IMR-90 (cell line): ENCODE results near the gene GRM6. TPM values are rescaled to one million over a fixed set of nuclear protein-coding genes. Genes with fewer than 3 reads are reported as not detected.

Experiments used
- ATAC-seq: fragments of 200-7000 bp; cut with Tn5 transposase; 2 replicates; pipeline ENCODE4 v1.9.1; 2020; ENCODE audit warnings: low read depth, mild to moderate bottlenecking, moderate library complexity
- BruUV-seq: library from RNA; stranded (reverse); fragments of 400-500 nt; replicated peaks from 2 replicates; lab custom pipeline; 2021; lab: Mats Ljungman, UMichigan
- CTCF ChIA-PET: fragments of 300-600 bp; formaldehyde crosslinking; extraction: SDS; loops from one replicate; lab custom pipeline; 2021; ENCODE audit warnings: antibody characterized with exemption; lab: Yijun Ruan, JAX
- POLR2A ChIA-PET: fragments of 300-600 bp; sonication (Branson Sonifier 250); formaldehyde crosslinking; loops from one replicate; lab custom pipeline; 2022; ENCODE audit warnings: antibody characterized with exemption; ENCODE audit not compliant: unreplicated experiment; lab: Charles Lee
- DNase-seq: peaks from one replicate; pipeline ENCODE4 v3.0.0; 2013
- H2AFZ ChIP-seq: replicated peaks from 2 replicates; pipeline ENCODE3; 2013; ENCODE audit warnings: low read length, mild to moderate bottlenecking; ENCODE audit not compliant: poor library complexity
- H2AK5ac ChIP-seq: 2 replicates; pipeline ENCODE4 v1.6.1; 2013; ENCODE audit warnings: low read depth, low read length, inconsistent platforms
- H2AK9ac ChIP-seq: replicated peaks from 2 replicates; pipeline ENCODE3; 2013; ENCODE audit warnings: mild to moderate bottlenecking, low read depth, low read length, moderate library complexity; ENCODE audit not compliant: poor library complexity
- H2BK120ac ChIP-seq: 2 replicates; pipeline ENCODE4 v1.6.1; 2013; ENCODE audit warnings: low read depth, low read length, inconsistent platforms
- H2BK15ac ChIP-seq: 3 replicates; pipeline ENCODE4 v1.6.1; 2013; ENCODE audit warnings: low read depth, low read length, inconsistent platforms
- H2BK20ac ChIP-seq: 2 replicates; pipeline ENCODE4 v1.6.1; 2013; ENCODE audit warnings: low read depth, mild to moderate bottlenecking, inconsistent platforms, low read length, moderate library complexity
- H2BK5ac ChIP-seq: 2 replicates; pipeline ENCODE4 v1.6.1; 2013; ENCODE audit warnings: mild to moderate bottlenecking, low read depth, low read length, inconsistent platforms; ENCODE audit not compliant: poor library complexity, severe bottlenecking
- H3K14ac ChIP-seq: replicated peaks from 2 replicates; pipeline ENCODE4 v1.6.1; 2013; ENCODE audit warnings: low read depth, low read length, inconsistent platforms
- H3K18ac ChIP-seq: 2 replicates; pipeline ENCODE4 v1.6.1; 2013; ENCODE audit warnings: low read depth, low read length, control low read depth
- H3K23ac ChIP-seq: 2 replicates; pipeline ENCODE4 v1.6.1; 2013; ENCODE audit warnings: low read depth, low read length, inconsistent platforms
- H3K27ac ChIP-seq: 2 replicates; pipeline ENCODE4 v1.5.1; 2013; ENCODE audit warnings: mild to moderate bottlenecking, control low read depth, low read length; ENCODE audit not compliant: insufficient read depth
- H3K27me3 ChIP-seq: 2 replicates; pipeline ENCODE4 v1.6.1; 2013; ENCODE audit warnings: low read length; ENCODE audit not compliant: control insufficient read depth, insufficient read depth
- H3K36me3 ChIP-seq: 2 replicates; pipeline ENCODE4 v1.6.1; 2013; ENCODE audit warnings: low read length, mixed read lengths; ENCODE audit not compliant: control insufficient read depth, insufficient read depth
- H3K4ac ChIP-seq: 2 replicates; pipeline ENCODE4 v1.6.1; 2013; ENCODE audit warnings: low read depth, low read length, inconsistent platforms
- H3K4me1 ChIP-seq: 2 replicates; pipeline ENCODE4 v1.6.1; 2013; ENCODE audit warnings: low read length, mixed read lengths; ENCODE audit not compliant: control insufficient read depth, insufficient read depth
- H3K4me2 ChIP-seq: 2 replicates; pipeline ENCODE4 v1.6.1; 2013; ENCODE audit warnings: low read depth, mild to moderate bottlenecking, control low read depth, low read length, moderate library complexity
- H3K4me3 ChIP-seq: 2 replicates; pipeline ENCODE4 v1.5.1; 2013; ENCODE audit warnings: low read depth, mild to moderate bottlenecking, control low read depth, low read length, moderate library complexity; ENCODE audit not compliant: insufficient read depth
- H3K56ac ChIP-seq: 2 replicates; pipeline ENCODE4 v1.6.1; 2013; ENCODE audit warnings: low read length, inconsistent platforms; ENCODE audit not compliant: insufficient read depth; ENCODE audit errors: extremely low read depth
- H3K79me1 ChIP-seq, 2 experiments: 2 replicates each; pipeline ENCODE4 v1.6.1; 2013; ENCODE audit warnings: low read length in 2 of 2, inconsistent platforms in 1 of 2, low read depth in 1 of 2
- H3K9ac ChIP-seq: 2 replicates; pipeline ENCODE4 v1.6.1; 2013; ENCODE audit warnings: low read depth, low read length, control low read depth
- H3K9me1 ChIP-seq: 2 replicates; pipeline ENCODE4 v1.6.1; 2013; ENCODE audit warnings: low read length, inconsistent platforms; ENCODE audit not compliant: insufficient read depth
- H3K9me3 ChIP-seq: 2 replicates; pipeline ENCODE4 v1.6.1; 2013; ENCODE audit warnings: low read length; ENCODE audit not compliant: control insufficient read depth, insufficient read depth
- H4K20me1 ChIP-seq: 2 replicates; pipeline ENCODE4 v1.6.1; 2013; ENCODE audit warnings: low read length, inconsistent platforms; ENCODE audit not compliant: insufficient read depth
- H4K5ac ChIP-seq: 2 replicates; pipeline ENCODE4 v1.6.1; 2013; ENCODE audit warnings: mild to moderate bottlenecking, low read depth, low read length, control low read depth
- H4K8ac ChIP-seq, 2 experiments: 2 replicates each; pipeline ENCODE4 v1.6.1; 2013; ENCODE audit warnings: low read depth in 2 of 2, low read length in 2 of 2, control low read depth in 1 of 2, inconsistent platforms in 1 of 2
- H4K91ac ChIP-seq: 2 replicates; pipeline ENCODE4 v1.6.1; 2013; ENCODE audit warnings: low read depth, low read length, inconsistent platforms; ENCODE audit not compliant: insufficient read depth
- BHLHE40 ChIP-seq: fragments of 150-350 bp; IDR thresholded peaks from 2 replicates; pipeline ENCODE4 v1.6.1; 2016; ENCODE audit warnings: mild to moderate bottlenecking, low read depth, low read length
- CEBPB ChIP-seq: IDR thresholded peaks from 2 replicates; pipeline ENCODE4 v1.6.1; 2012; ENCODE audit warnings: low read depth, low read length, improper control_type of control experiment
- CHD1 ChIP-seq: IDR thresholded peaks from 2 replicates; pipeline ENCODE4 v1.6.1; 2012; ENCODE audit warnings: low read depth, low read length, improper control_type of control experiment
- CTCF ChIP-seq: conservative IDR thresholded peaks from 2 replicates; pipeline ENCODE4 v1.5.1; 2012; ENCODE audit warnings: mild to moderate bottlenecking, low read depth, low read length, improper control_type of control experiment
- ELK1 ChIP-seq: fragments of 150-350 bp; IDR thresholded peaks from 2 replicates; pipeline ENCODE4 v1.6.1; 2016; ENCODE audit warnings: low read depth, mild to moderate bottlenecking, low read length, moderate library complexity, borderline replicate concordance
- FOS ChIP-seq: fragments of 150-350 bp; IDR thresholded peaks from 2 replicates; pipeline ENCODE4 v1.6.1; 2016; ENCODE audit warnings: low read depth, low read length
- MAFK ChIP-seq: IDR thresholded peaks from 2 replicates; pipeline ENCODE4 v1.6.1; 2012; ENCODE audit warnings: low read depth, low read length, improper control_type of control experiment
- MAZ ChIP-seq: IDR thresholded peaks from 2 replicates; pipeline ENCODE4 v1.6.1; 2012; ENCODE audit warnings: low read depth, mild to moderate bottlenecking, low read length, improper control_type of control experiment, moderate library complexity, borderline replicate concordance
- MXI1 ChIP-seq: IDR thresholded peaks from 2 replicates; pipeline ENCODE4 v1.6.1; 2012; ENCODE audit warnings: low read depth, mild to moderate bottlenecking, low read length, moderate library complexity, borderline replicate concordance
- NFE2L2 ChIP-seq: fragments of 150-350 bp; IDR thresholded peaks from 2 replicates; pipeline ENCODE4 v1.6.1; 2016; ENCODE audit warnings: low read depth, mild to moderate bottlenecking, low read length
- POLR2A ChIP-seq: IDR thresholded peaks from 2 replicates; pipeline ENCODE4 v1.6.1; 2012; ENCODE audit warnings: mild to moderate bottlenecking, low read depth, low read length
- RAD21 ChIP-seq: IDR thresholded peaks from 2 replicates; pipeline ENCODE4 v1.6.1; 2012; ENCODE audit warnings: low read length, improper control_type of control experiment
- RCOR1 ChIP-seq: IDR thresholded peaks from 2 replicates; pipeline ENCODE4 v1.6.1; 2012; ENCODE audit warnings: mild to moderate bottlenecking, low read length, improper control_type of control experiment; ENCODE audit not compliant: insufficient replicate concordance
- RFX5 ChIP-seq: IDR thresholded peaks from 2 replicates; pipeline ENCODE4 v1.8.0; 2012; ENCODE audit warnings: low read depth, mild to moderate bottlenecking, low read length, moderate library complexity
- SMC3 ChIP-seq: fragments of 150-350 bp; IDR thresholded peaks from 2 replicates; pipeline ENCODE4 v1.6.1; 2016; ENCODE audit warnings: low read depth, mild to moderate bottlenecking, antibody characterized with exemption, low read length, moderate library complexity
- USF2 ChIP-seq: fragments of 150-350 bp; IDR thresholded peaks from 2 replicates; pipeline ENCODE4 v1.6.1; 2017; ENCODE audit warnings: mild to moderate bottlenecking, antibody characterized with exemption, low read length, low read depth
- WGBS, 2 experiments: methylation state at CpG; one replicate each; pipeline versions ENCODE4 v1.1.5 to v1.1.7; 2013; ENCODE audit warnings: missing lambda C conversion rate in 2 of 2; ENCODE audit not compliant: insufficient read length in 1 of 2; ENCODE audit errors: extremely low coverage in 2 of 2; 5-methylcytosine and 5-hydroxymethylcytosine counted together
- dilution Hi-C: fragments of 300-500 bp; cut with HindIII; formaldehyde crosslinking; loops from one replicate; pipeline ENCODE4 v1.14.3; 2018; ENCODE audit warnings: low sequenced_read_pairs; ENCODE audit not compliant: unreplicated experiment
- in situ Hi-C: fragments of 300-500 bp; cut with MboI; formaldehyde crosslinking; loops from 3 replicates; pipeline ENCODE4 v1.14.3; 2019; ENCODE audit warnings: low sequenced_read_pairs, inconsistent platforms, mixed read lengths
- intact Hi-C: fragments of 100-400 bp; cut with micrococcal nuclease; formaldehyde crosslinking; loops from 2 replicates; pipeline ENCODE4 v1.10.0; 2022
- polyA plus RNA-seq, 3 experiments: library from polyadenylated mRNA; depleted of rRNA; stranded (reverse); fragments of >200 nt; gene quantifications; 2 replicates each; pipeline ENCODE4 v1.2.3, GENCODE V29; 2012; ENCODE audit warnings: low replicate concordance in 1 of 3
- total RNA-seq: library from RNA; depleted of rRNA; stranded (reverse); fragments of >200 nt; gene quantifications from 2 replicates; pipeline ENCODE4 v1.2.3, GENCODE V29; 2012

GRM6 gene
- total and polyA plus RNA-seq, 2 of the 4 experiments (the other 2 are of a cell fraction) = not detected

GRCh38 chr5:178996156-178996555 lies 1.0 kb upstream of the GRM6 start:
- no peak overlapping the region for H3K14ac ChIP-seq
- dilution Hi-C loops = no loop called here
- no peak overlapping the region for H3K27ac ChIP-seq
- H4K8ac ChIP-seq = no peak overlapping the region
- H3K4me3 ChIP-seq = no peak overlapping the region
- no peak overlapping the region for H3K23ac ChIP-seq
- ChIA-PET CTCF (no interaction called here), POLR2A (no interaction called here)
- H2AK5ac ChIP-seq = no peak overlapping the region
- H4K20me1 ChIP-seq = no peaks in the 10 kb centered on the region
- H2AK9ac ChIP-seq = no peak overlapping the region
- H3K56ac ChIP-seq = no peak overlapping the region
- no peaks in the 10 kb centered on the region for H3K79me1 ChIP-seq
- H3K18ac ChIP-seq = no peak overlapping the region
- peaks cover 2% of the 10 kb centered on the region; the same call in 1 of the 2 replicates for H3K27me3 ChIP-seq
- intact Hi-C loops = no loop called here
- no peak overlapping the region for H2BK15ac ChIP-seq
- H3K36me3 ChIP-seq = no peaks in the 10 kb centered on the region
- WGBS, 2 experiments = no CpG with 5 or more reads among the region's 11 CpGs
- BruUV-seq = no TSS peak
- H2AFZ ChIP-seq = no peak overlapping the region
- H3K4me1 ChIP-seq = no peaks in the 10 kb centered on the region
- no peaks in the 10 kb centered on the region for H3K9me1 ChIP-seq
- DNase-seq = no peak
- H2BK120ac ChIP-seq = no peak overlapping the region
- no peak overlapping the region for H3K9ac ChIP-seq
- no peak for ATAC-seq
- H3K4me2 ChIP-seq = no peak overlapping the region
- H2BK5ac ChIP-seq = no peak overlapping the region
- no peak overlapping the region for H4K5ac ChIP-seq
- H2BK20ac ChIP-seq = no peak overlapping the region
- H3K9me3 ChIP-seq = peaks cover 43% of the 10 kb centered on the region
- no peak overlapping the region for H4K91ac ChIP-seq
- in situ Hi-C loops = no loop called here
- H3K4ac ChIP-seq = no peak overlapping the region
- TF ChIP-seq POLR2A (no peak), USF2 (no peak), RFX5 (no peak), RCOR1 (no peak), CEBPB (no peak), BHLHE40 (no peak), FOS (no peak), MAZ (no peak), NFE2L2 (no peak), ELK1 (no peak), MAFK (no peak), SMC3 (no peak), CHD1 (no peak), CTCF (no peak), MXI1 (no peak), RAD21 (no peak)
